Endothelial cell of umbilical vein (primary cell): ENCODE measurements around the gene ZNF423.

Experiments used
- EZH2 ChIP-seq: IDR thresholded peaks from 2 replicates; pipeline ENCODE4 v1.6.1; 2012; ENCODE audit warnings: borderline replicate concordance, low read depth, mild to moderate bottlenecking, moderate library complexity, low read length, inconsistent platforms; ENCODE audit not compliant: severe bottlenecking
- FOS ChIP-seq: IDR thresholded peaks from 2 replicates; pipeline ENCODE4 v1.6.1; 2011; ENCODE audit warnings: mild to moderate bottlenecking, low read length, moderate library complexity, borderline replicate concordance; ENCODE audit not compliant: insufficient read depth
- JUN ChIP-seq: IDR thresholded peaks from 2 replicates; pipeline ENCODE4 v1.6.1; 2011; ENCODE audit warnings: borderline replicate concordance, low read depth; ENCODE audit not compliant: insufficient read length, insufficient read depth
- MAX ChIP-seq: IDR thresholded peaks from 2 replicates; pipeline ENCODE4 v1.6.1; 2011; ENCODE audit not compliant: insufficient read depth, insufficient read length
- MYC ChIP-seq: IDR thresholded peaks from one replicate; pipeline ENCODE4 v1.6.1; 2011; ENCODE audit warnings: mild to moderate bottlenecking, low read depth, low read length
- POLR2A ChIP-seq: IDR thresholded peaks from 2 replicates; pipeline ENCODE4 v1.6.1; 2012; ENCODE audit warnings: low read depth, mild to moderate bottlenecking, control low read depth, low read length
- TF ChIP-seq, protein P1 (sequence below), 2 donors: IDR thresholded peaks; 1 replicate in 1 of 2; 2 replicates in 1 of 2; pipeline ENCODE4 v1.5.1; 2011; ENCODE audit warnings: low read length in 2 of 2, mild to moderate bottlenecking in 2 of 2, moderate library complexity in 2 of 2, control low read depth in 1 of 2, inconsistent platforms in 1 of 2, low read depth in 1 of 2; ENCODE audit not compliant: insufficient read depth in 1 of 2; ENCODE audit errors: extremely low read depth in 1 of 2

DNA sequence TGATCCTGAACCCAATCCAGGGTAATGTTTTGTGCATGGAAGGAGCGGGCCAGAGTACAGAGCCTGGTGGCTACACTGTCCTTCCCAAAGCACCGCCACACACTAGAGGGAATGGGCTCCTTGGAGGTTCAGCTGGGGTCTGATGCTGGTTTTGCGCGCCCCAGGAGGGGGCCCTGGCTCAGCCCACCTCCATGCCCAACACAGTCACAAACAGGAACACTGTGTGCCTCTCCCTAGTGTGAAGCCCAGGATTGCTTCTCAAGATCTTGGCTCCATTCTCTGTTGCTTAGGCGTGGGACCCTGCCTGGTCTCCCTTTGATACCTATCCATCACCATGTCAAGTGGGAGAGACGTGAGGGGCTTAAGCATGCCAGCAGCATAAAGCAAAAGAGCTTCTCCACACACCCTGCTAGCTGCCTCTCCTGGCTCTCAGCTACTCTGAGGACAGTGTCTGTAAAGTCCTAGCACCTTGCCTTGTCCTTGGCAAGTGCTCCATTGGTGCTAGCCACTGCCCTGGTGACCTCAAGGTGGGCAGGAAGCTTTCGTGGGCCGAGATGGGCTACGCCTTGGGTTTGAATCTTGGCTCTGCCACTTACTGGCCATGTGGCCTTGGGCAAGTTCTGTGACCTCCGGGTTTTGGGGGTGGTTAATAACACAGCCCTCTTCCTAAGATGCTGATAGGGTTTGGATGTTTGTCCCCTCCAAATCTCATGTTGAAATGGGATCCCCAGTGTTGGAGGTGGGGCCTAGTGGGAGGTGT lies 360.1 kb downstream of the ZNF423 start:
- TF ChIP-seq POLR2A (no peak), JUN (no peak), EZH2 (no peak), MAX (no peak), FOS (no peak), MYC (no peak)
- TF ChIP-seq, protein P1, sequence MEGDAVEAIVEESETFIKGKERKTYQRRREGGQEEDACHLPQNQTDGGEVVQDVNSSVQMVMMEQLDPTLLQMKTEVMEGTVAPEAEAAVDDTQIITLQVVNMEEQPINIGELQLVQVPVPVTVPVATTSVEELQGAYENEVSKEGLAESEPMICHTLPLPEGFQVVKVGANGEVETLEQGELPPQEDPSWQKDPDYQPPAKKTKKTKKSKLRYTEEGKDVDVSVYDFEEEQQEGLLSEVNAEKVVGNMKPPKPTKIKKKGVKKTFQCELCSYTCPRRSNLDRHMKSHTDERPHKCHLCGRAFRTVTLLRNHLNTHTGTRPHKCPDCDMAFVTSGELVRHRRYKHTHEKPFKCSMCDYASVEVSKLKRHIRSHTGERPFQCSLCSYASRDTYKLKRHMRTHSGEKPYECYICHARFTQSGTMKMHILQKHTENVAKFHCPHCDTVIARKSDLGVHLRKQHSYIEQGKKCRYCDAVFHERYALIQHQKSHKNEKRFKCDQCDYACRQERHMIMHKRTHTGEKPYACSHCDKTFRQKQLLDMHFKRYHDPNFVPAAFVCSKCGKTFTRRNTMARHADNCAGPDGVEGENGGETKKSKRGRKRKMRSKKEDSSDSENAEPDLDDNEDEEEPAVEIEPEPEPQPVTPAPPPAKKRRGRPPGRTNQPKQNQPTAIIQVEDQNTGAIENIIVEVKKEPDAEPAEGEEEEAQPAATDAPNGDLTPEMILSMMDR (IDR thresholded peaks at IDR 0.05; ENCODE audit: extremely low read depth in 1 of 2, insufficient read depth in 1 of 2, low read depth in 1 of 2, low read length in 2 of 2): no peak
